Sigmoid colon (tissue), 7 donors: ENCODE results near the gene PCBP1. TPM values are rescaled to one million over a fixed set of nuclear protein-coding genes. Genes with fewer than 3 reads are reported as not detected.
A peak's percentile ranks its signal among the peaks of the same experiment; 100 is the strongest.
"Not testable (repeated sequence)": the region's sequence is repeated elsewhere in the genome, so short reads cannot be mapped to it uniquely, and the experiment has no call there.

Experiments
- DNase-seq: peaks from one replicate; pipeline ENCODE4 v3.0.0-alpha.2; 2019
- H3K27ac ChIP-seq, 4 donors: fragments of 200-600 bp; sonication (generic); one replicate each; pipeline ENCODE4 v1.5.1; 2016 to 2019; ENCODE audit warnings: mild to moderate bottlenecking in 1 of 4
- H3K27me3 ChIP-seq, 3 donors: fragments of 200-600 bp; sonication (generic); one replicate each; pipeline ENCODE4 v1.5.1; 2019; ENCODE audit warnings: mild to moderate bottlenecking in 1 of 3
- H3K36me3 ChIP-seq, 4 donors: fragments of 200-600 bp; sonication (generic); one replicate each; pipeline ENCODE4 v1.5.1; 2016 to 2019
- H3K4me1 ChIP-seq, 4 donors: fragments of 200-600 bp; sonication (generic); one replicate each; pipeline ENCODE4 v1.5.1; 2017 to 2019
- H3K4me3 ChIP-seq, 4 donors: fragments of 200-600 bp; sonication (generic); one replicate each; pipeline ENCODE4 v1.5.1; 2017 to 2019; ENCODE audit warnings: mild to moderate bottlenecking in 2 of 4, moderate library complexity in 1 of 4
- H3K9me3 ChIP-seq, 4 donors: fragments of 200-600 bp in 3 of 4; sonication (generic) in 3 of 4; one replicate each; pipeline versions ENCODE4 v1.5.1 to v1.6.1; 2013 to 2019
- CTCF ChIP-seq, 4 experiments: fragments of 450-650 bp in 3 of 4; fragments of 200-600 bp in 1 of 4; IDR thresholded peaks; one replicate each; pipeline ENCODE4 v1.5.1; 2016 to 2019; ENCODE audit warnings: antibody characterized with exemption in 4 of 4, mild to moderate bottlenecking in 3 of 4, moderate library complexity in 2 of 4
- EP300 ChIP-seq, 4 donors: sonication (generic); formaldehyde crosslinking; IDR thresholded peaks; one replicate each; pipeline ENCODE4 v1.6.1; 2017; ENCODE audit warnings: antibody characterized with exemption in 4 of 4
- POLR2A ChIP-seq, 2 donors: fragments of 450-650 bp; IDR thresholded peaks; one replicate each; pipeline ENCODE4 v1.6.1; 2016; ENCODE audit warnings: antibody characterized with exemption in 2 of 2, mild to moderate bottlenecking in 2 of 2, moderate library complexity in 2 of 2
- POLR2AphosphoS5 ChIP-seq, 4 donors: sonication (generic); formaldehyde crosslinking; IDR thresholded peaks; one replicate each; pipeline ENCODE4 v1.6.1; 2017; ENCODE audit warnings: antibody characterized with exemption in 4 of 4
- WGBS, 2 donors: extraction: QIAGEN DNeasy Blood & Tissue Kit; methylation state at CpG; one replicate each; pipeline ENCODE4 v1.1.7; 2013; 5-methylcytosine and 5-hydroxymethylcytosine counted together
- intact Hi-C: fragments of 100-400 bp; cut with DNase I; formaldehyde crosslinking; loops from one replicate; pipeline ENCODE4 v1.15.1; 2023
- polyA plus RNA-seq, 3 donors: library from polyadenylated mRNA; stranded (reverse); fragments of 200-250 nt; gene quantifications; one replicate each; pipeline ENCODE4 v1.2.3, GENCODE V29; 2013
- small RNA-seq, 3 donors: library from RNA; depleted of rRNA; stranded (forward); fragments of <200 nt; gene quantifications; one replicate each; pipeline ENCODE3, GENCODE V24; 2016
- total RNA-seq, 4 donors: library from RNA; depleted of rRNA; stranded (reverse); fragments of >200 nt; gene quantifications; one replicate each; pipeline ENCODE4 v1.1.0, GENCODE V29; 2016
- donor health status: healthy with polysubstance abuse.
- donor health status: Bipolar disorder and iron deficiency.
- donor health status: healthy.

Gene PCBP1
- total and polyA plus RNA-seq, 7 donors, result 178 to 311 (median 186) TPM

- no peak for DNase-seq
- intact Hi-C loops, result loop anchor here (2.0 kb wide), 1 partner anchor 46 kb away; the partner anchor contains the start of gene PCBP1
- 6 to 10% methylated on average over 8 of the region's 8 CpGs for WGBS, 2 donors
- TF ChIP-seq EP300 (IDR thresholded peaks at IDR 0.05) (no peak), CTCF (IDR thresholded peaks at IDR 0.05) (no peak), POLR2A (IDR thresholded peaks at IDR 0.05) (peak in 1 of 2 donors; percentile 12), POLR2AphosphoS5 (IDR thresholded peaks at IDR 0.05) (peak in 3 of 4 donors; percentile 49 to 63 (median 58))
- Histone ChIP-seq H3K4me1 (peaks cover 0 to 42% (median 33%) of the 10 kb centered on the region in 4 donors), H3K4me3 (peak overlapping the region; percentile 9 to 40 (median 36)), H3K9me3 (no peaks in the 10 kb centered on the region), H3K36me3 (no peaks in the 10 kb centered on the region), H3K27me3 (no peaks in the 10 kb centered on the region), H3K27ac (peak overlapping the region; percentile 84 to 90 (median 89))
These were observed 45.2 kb downstream of the PCBP1 start for GRCh38 chr2:70132244-70133126.

- H3K36me3 ChIP-seq, result no peaks in the 10 kb centered on the region
- no peaks in the 10 kb centered on the region for H3K9me3 ChIP-seq
- H3K4me1 ChIP-seq, result peaks cover 0 to 42% (median 33%) of the 10 kb centered on the region in 4 donors
- no peak for DNase-seq
- peak overlapping the region in 3 of 4 donors; percentile 35 to 40 (median 38) for H3K4me3 ChIP-seq
- peak overlapping the region; percentile 84 to 90 (median 89) for H3K27ac ChIP-seq
- no peaks in the 10 kb centered on the region for H3K27me3 ChIP-seq
- TF ChIP-seq POLR2A (IDR thresholded peaks at IDR 0.05), result no peak
- no peak for TF ChIP-seq POLR2AphosphoS5 (IDR thresholded peaks at IDR 0.05)
- no peak for TF ChIP-seq EP300 (IDR thresholded peaks at IDR 0.05)
- TF ChIP-seq CTCF (IDR thresholded peaks at IDR 0.05), result no peak
- WGBS, 2 donors, result 81 to 86% methylated on average over 1 of the region's 1 CpG
- intact Hi-C loops, result loop anchor here (2.0 kb wide), 1 partner anchor 46 kb away; the partner anchor contains the start of gene PCBP1
These were observed 45.8 kb downstream of the PCBP1 start for GRCh38 chr2:70133127-70133452.

- H3K27me3 ChIP-seq, result no peaks in the 10 kb centered on the region
- no peak for TF ChIP-seq CTCF (IDR thresholded peaks at IDR 0.05)
- no peak for TF ChIP-seq POLR2A (IDR thresholded peaks at IDR 0.05)
- TF ChIP-seq EP300 (IDR thresholded peaks at IDR 0.05), result no peak
- no peak for TF ChIP-seq POLR2AphosphoS5 (IDR thresholded peaks at IDR 0.05)
- no peak for DNase-seq
- no peaks in the 10 kb centered on the region for H3K36me3 ChIP-seq
- WGBS, 2 donors, result 53 to 87% methylated on average over 10 of the region's 10 CpGs
- peak overlapping the region in 1 of 4 donors; percentile 38 for H3K4me3 ChIP-seq
- H3K4me1 ChIP-seq, result peaks cover 0 to 42% (median 33%) of the 10 kb centered on the region in 4 donors
- no peaks in the 10 kb centered on the region for H3K9me3 ChIP-seq
- H3K27ac ChIP-seq, result peak overlapping the region; percentile 84 to 90 (median 89)
- intact Hi-C loops, result loop anchor here (2.0 kb wide), 1 partner anchor 47 kb away; the partner anchor contains the start of gene PCBP1
These were observed 46.4 kb downstream of the PCBP1 start for GRCh38 chr2:70133491-70134322.

GRCh38 chr2:70134323-70134983 lies 47.2 kb downstream of the PCBP1 start:
- DNase-seq, H3K4me3 ChIP-seq, H3K9me3 ChIP-seq, H3K36me3 ChIP-seq, intact Hi-C loops, H3K27me3 ChIP-seq: not testable (repeated sequence)
- Histone ChIP-seq H3K4me1 (peaks cover 0 to 42% (median 33%) of the 10 kb centered on the region in 4 donors), H3K27ac (peak overlapping the region; percentile 84 to 90 (median 89))
- WGBS, 2 donors, result 81 to 87% methylated on average over 10 of the region's 10 CpGs

Small RNA genes within 50 kb of the gene (small RNA-seq; reads per million reads assigned to genes)
- 0 reads per million in 3 donors for gene RN7SL470P

Other genes starting within 250 kb of the PCBP1 start
- gene SNRNP27, start 193.5 kb upstream of the PCBP1 start, total RNA-seq, result 10 to 100 TPM; 52.7 to 92.5 (median 69.3) TPM
- gene SNRNP27, start 193.5 kb upstream of the PCBP1 start, polyA plus RNA-seq, result 10 to 100 TPM; 38.8 to 64.9 (median 57.1) TPM
- gene MXD1, start 172.4 kb upstream of the PCBP1 start, total RNA-seq, result 1 to 10 TPM; 5.4 to 7.8 (median 7.3) TPM
- gene MXD1, start 172.4 kb upstream of the PCBP1 start, polyA plus RNA-seq, result 100 to 1,000 TPM in 1 of 3 donors, 10 to 100 TPM in 2; 44.2 to 102 (median 46.8) TPM
- 1 to 10 TPM; 1.1 to 1.4 (median 1.2) TPM for gene ASPRV1, start 125.8 kb upstream of the PCBP1 start, total RNA-seq
- gene ASPRV1, start 125.8 kb upstream of the PCBP1 start, polyA plus RNA-seq, result 1 to 10 TPM; 1.1 to 1.2 (median 1.2) TPM
- gene C2orf42, start 103.5 kb downstream of the PCBP1 start, total RNA-seq, result 10 to 100 TPM in 3 of 4 donors, 1 to 10 TPM in 1; 8.8 to 24.3 (median 21.8) TPM
- gene C2orf42, start 103.5 kb downstream of the PCBP1 start, polyA plus RNA-seq, result 1 to 10 TPM; 5.1 to 8.5 (median 5.4) TPM
- gene TIA1, start 161.2 kb downstream of the PCBP1 start, total RNA-seq, result 100 to 1,000 TPM in 2 of 4 donors, 10 to 100 TPM in 2; 94.8 to 132 (median 105) TPM
- 10 to 100 TPM in 2 of 3 donors, 1 to 10 TPM in 1; 9.7 to 41.6 (median 12.6) TPM for gene TIA1, start 161.2 kb downstream of the PCBP1 start, polyA plus RNA-seq
- gene PCYOX1, start 170.7 kb downstream of the PCBP1 start, total RNA-seq, result 10 to 100 TPM; 46.8 to 66.2 (median 57.7) TPM
- 10 to 100 TPM in 1 of 3 donors, 1 to 10 TPM in 2; 4.2 to 14.1 (median 5.5) TPM for gene PCYOX1, start 170.7 kb downstream of the PCBP1 start, polyA plus RNA-seq
- 100 to 1,000 TPM in 2 of 4 donors, 10 to 100 TPM in 2; 80.9 to 221 (median 143) TPM for gene SNRPG, start 206.3 kb downstream of the PCBP1 start, total RNA-seq
- 100 to 1,000 TPM; 188 to 219 (median 189) TPM for gene SNRPG, start 206.3 kb downstream of the PCBP1 start, polyA plus RNA-seq
- gene FAM136A, start 214.6 kb downstream of the PCBP1 start, total RNA-seq, result 10 to 100 TPM; 20.0 to 25.3 (median 24.1) TPM
- 10 to 100 TPM; 43.2 to 52.7 (median 50.9) TPM for gene FAM136A, start 214.6 kb downstream of the PCBP1 start, polyA plus RNA-seq